Peyer's patch (tissue), 4 donors: ENCODE data around the gene CLC.

Experiments used
- POLR2A ChIP-seq, 2 donors: fragments of 450-650 bp; IDR thresholded peaks; one replicate each; pipeline ENCODE4 v1.5.1; 2017; ENCODE audit warnings: antibody characterized with exemption in 2 of 2, mild to moderate bottlenecking in 2 of 2, moderate library complexity in 2 of 2
- TF ChIP-seq, protein P1 (sequence below), 6 experiments: fragments of 450-650 bp in 4 of 6; fragments of 200-600 bp in 2 of 6; sonication (generic) in 1 of 6; IDR thresholded peaks; one replicate each; pipeline ENCODE4 v1.5.1; 2017 to 2019; ENCODE audit warnings: antibody characterized with exemption in 6 of 6, mild to moderate bottlenecking in 3 of 6, moderate library complexity in 1 of 6

- TF ChIP-seq, protein P1, sequence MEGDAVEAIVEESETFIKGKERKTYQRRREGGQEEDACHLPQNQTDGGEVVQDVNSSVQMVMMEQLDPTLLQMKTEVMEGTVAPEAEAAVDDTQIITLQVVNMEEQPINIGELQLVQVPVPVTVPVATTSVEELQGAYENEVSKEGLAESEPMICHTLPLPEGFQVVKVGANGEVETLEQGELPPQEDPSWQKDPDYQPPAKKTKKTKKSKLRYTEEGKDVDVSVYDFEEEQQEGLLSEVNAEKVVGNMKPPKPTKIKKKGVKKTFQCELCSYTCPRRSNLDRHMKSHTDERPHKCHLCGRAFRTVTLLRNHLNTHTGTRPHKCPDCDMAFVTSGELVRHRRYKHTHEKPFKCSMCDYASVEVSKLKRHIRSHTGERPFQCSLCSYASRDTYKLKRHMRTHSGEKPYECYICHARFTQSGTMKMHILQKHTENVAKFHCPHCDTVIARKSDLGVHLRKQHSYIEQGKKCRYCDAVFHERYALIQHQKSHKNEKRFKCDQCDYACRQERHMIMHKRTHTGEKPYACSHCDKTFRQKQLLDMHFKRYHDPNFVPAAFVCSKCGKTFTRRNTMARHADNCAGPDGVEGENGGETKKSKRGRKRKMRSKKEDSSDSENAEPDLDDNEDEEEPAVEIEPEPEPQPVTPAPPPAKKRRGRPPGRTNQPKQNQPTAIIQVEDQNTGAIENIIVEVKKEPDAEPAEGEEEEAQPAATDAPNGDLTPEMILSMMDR (IDR thresholded peaks at IDR 0.05), result no peak
- no peak for TF ChIP-seq POLR2A (IDR thresholded peaks at IDR 0.05)
These were observed 56.4 kb downstream of the CLC start for GRCh38 chr19:39681416-39681815.
